Ovary (tissue), 9 donors: ENCODE measurements around the gene ADGRL1. TPM values are rescaled to one million over a fixed set of nuclear protein-coding genes. Genes with fewer than 3 reads are reported as not detected.

ENCODE experiments used
- DNase-seq, 5 donors: peaks; one replicate each; pipeline ENCODE4 v3.0.0-alpha.2; 2019 to 2020
- H3K27ac ChIP-seq, 2 donors: fragments of 200-600 bp; one replicate each; pipeline versions ENCODE4 v1.5.1 to v1.8.0; 2019 to 2022
- H3K27me3 ChIP-seq: fragments of 200-600 bp; one replicate; pipeline ENCODE4 v1.8.0; 2022
- H3K36me3 ChIP-seq: fragments of 200-600 bp; sonication (generic); one replicate; pipeline ENCODE4 v1.5.1; 2019
- H3K4me1 ChIP-seq: one replicate; pipeline ENCODE4 v1.8.1; 2013; ENCODE audit warnings: mild to moderate bottlenecking, moderate library complexity; ENCODE audit not compliant: insufficient read depth
- H3K4me3 ChIP-seq: fragments of 200-600 bp; sonication (generic); one replicate; pipeline ENCODE4 v1.5.1; 2017
- H3K9me3 ChIP-seq, 2 donors: fragments of 200-600 bp in 1 of 2; sonication (generic) in 1 of 2; one replicate each; pipeline versions ENCODE4 v1.5.1 to v1.8.1; 2013 to 2019; ENCODE audit warnings: mild to moderate bottlenecking in 1 of 2, moderate library complexity in 1 of 2
- CTCF ChIP-seq, 3 donors: fragments of 450-650 bp in 2 of 3; fragments of 200-600 bp in 1 of 3; IDR thresholded peaks; one replicate each; pipeline versions ENCODE4 v1.5.1 to v1.8.0; 2016 to 2022; ENCODE audit warnings: antibody characterized with exemption in 3 of 3, mild to moderate bottlenecking in 1 of 3
- EP300 ChIP-seq: sonication (generic); formaldehyde crosslinking; IDR thresholded peaks from one replicate; pipeline ENCODE4 v1.6.1; 2017; ENCODE audit warnings: antibody characterized with exemption
- POLR2A ChIP-seq: fragments of 450-650 bp; IDR thresholded peaks from one replicate; pipeline ENCODE4 v1.6.1; 2017; ENCODE audit warnings: antibody characterized with exemption, mild to moderate bottlenecking, moderate library complexity
- WGBS, 3 donors: extraction: QIAGEN DNeasy Blood & Tissue Kit in 1 of 3; methylation state at CpG; one replicate each; pipeline versions ENCODE4 v1.1.5 to v1.1.7; 2013 to 2017; 5-methylcytosine and 5-hydroxymethylcytosine counted together
- intact Hi-C, 4 donors: fragments of 100-400 bp; cut with DNase I; formaldehyde crosslinking; loops; one replicate each; pipeline versions ENCODE4 v1.11.0 to v1.15.1; 2022 to 2023
- polyA plus RNA-seq, 2 donors: library from polyadenylated mRNA; stranded (reverse); fragments of 200-250 nt in 1 of 2; fragments of 350-450 nt in 1 of 2; fragmentation: Illumina TruSeq in 1 of 2; extraction: RNeasy Lipid Tissue Mini Kit (QIAGEN cat#74804) in 1 of 2; gene quantifications; one replicate each; pipeline ENCODE4 v1.2.3, GENCODE V29; 2013 to 2014
- total RNA-seq, 7 donors: library from RNA; depleted of rRNA in 2 of 7; stranded (reverse); fragments of >200 nt in 2 of 7; fragmentation: NEBNext Ultra II Directional in 3 of 7; extraction: Animal tissue kit (Norgen Biotek cat#: 25700) in 3 of 7; gene quantifications; one replicate each; pipeline versions ENCODE4 v1.1.0 to v1.2.4, GENCODE V29; 2016 to 2023
- donor health status: DM: no; HTN: no; CAD: no; lungs with moderate emphysema.
- donor health status: DM: no; HTN: no; CAD: no.
- donor health status: Bipolar disorder and iron deficiency.
- donor health status: DM: yes; HTN: yes; CAD: no.
- donor health status: DM: no; HTN: no; CAD: no.
- donor health status: DM: yes; HTN: yes; CAD: no.

Gene ADGRL1
- total and polyA plus RNA-seq, 9 donors, result 2.1 to 36.8 (median 12.1) TPM

- DNase-seq, result no peak
- no peaks in the 10 kb centered on the region for H3K36me3 ChIP-seq
- no peaks in the 10 kb centered on the region for H3K4me1 ChIP-seq
- no peaks in the 10 kb centered on the region for H3K9me3 ChIP-seq
- WGBS, 3 donors, result 86 to 95% (median 90%) methylated on average over 12 of the region's 12 CpGs
- TF ChIP-seq EP300, result no peak
- no peak for TF ChIP-seq CTCF (IDR thresholded peaks at IDR 0.05)
- TF ChIP-seq POLR2A, result no peak
- intact Hi-C loops, result loop anchor here in 2 of 4 donors (10.0 kb wide), 2 partner anchors 189 to 199 kb away; no protein-coding TSS in a partner anchor
- H3K4me3 ChIP-seq, result no peak overlapping the region
- no peaks in the 10 kb centered on the region for H3K27me3 ChIP-seq
- no peak overlapping the region for H3K27ac ChIP-seq
Measured at GRCh38 chr19:14156122-14156521, 49.8 kb downstream of the ADGRL1 start.

GRCh38 chr19:14155371-14155770 lies 50.6 kb downstream of the ADGRL1 start:
- Histone ChIP-seq H3K36me3 (no peaks in the 10 kb centered on the region), H3K9me3 (no peaks in the 10 kb centered on the region), H3K27ac (no peak overlapping the region), H3K27me3 (no peaks in the 10 kb centered on the region), H3K4me1 (no peaks in the 10 kb centered on the region), H3K4me3 (no peak overlapping the region)
- 93 to 96% (median 95%) methylated on average over 17 of the region's 17 CpGs for WGBS, 3 donors
- intact Hi-C loops, result loop anchor here in 2 of 4 donors (10.0 kb wide), 2 partner anchors 189 to 199 kb away; no protein-coding TSS in a partner anchor
- DNase-seq, result no peak
- TF ChIP-seq EP300 (no peak), POLR2A (no peak), CTCF (IDR thresholded peaks at IDR 0.05) (no peak)

GRCh38 chr19:14152713-14153112 lies 53.3 kb downstream of the ADGRL1 start:
- Histone ChIP-seq H3K9me3 (no peaks in the 10 kb centered on the region), H3K27me3 (no peaks in the 10 kb centered on the region), H3K27ac (no peak overlapping the region), H3K4me1 (no peaks in the 10 kb centered on the region), H3K36me3 (no peaks in the 10 kb centered on the region), H3K4me3 (no peak overlapping the region)
- no peak for DNase-seq
- 91 to 96% (median 93%) methylated on average over 12 of the region's 12 CpGs for WGBS, 3 donors
- TF ChIP-seq POLR2A (no peak), EP300 (no peak), CTCF (IDR thresholded peaks at IDR 0.05) (no peak)
- intact Hi-C loops, result loop anchor here in 2 of 4 donors (10.0 kb wide), 2 partner anchors 192 to 202 kb away; no protein-coding TSS in a partner anchor

GRCh38 chr19:14150770-14151661 lies 55.0 kb downstream of the ADGRL1 start:
- intact Hi-C loops, result loop anchor here in 2 of 4 donors (10.0 kb wide), 2 partner anchors 194 to 204 kb away; no protein-coding TSS in a partner anchor
- no peak overlapping the region for H3K27ac ChIP-seq

More at GRCh38 chr19:14150770-14151661, 55.0 kb downstream of the ADGRL1 start:
- Histone ChIP-seq H3K9me3 (no peaks in the 10 kb centered on the region), H3K4me1 (no peaks in the 10 kb centered on the region), H3K4me3 (no peak overlapping the region), H3K36me3 (no peaks in the 10 kb centered on the region), H3K27me3 (no peaks in the 10 kb centered on the region)
- TF ChIP-seq POLR2A, result no peak
- TF ChIP-seq EP300, result no peak
- no peak for TF ChIP-seq CTCF (IDR thresholded peaks at IDR 0.05)
- WGBS, 3 donors, result 89 to 90% (median 90%) methylated on average over 36 to 47 of the region's 47 CpGs
- no peak for DNase-seq
